ENCODE data around the gene TANC1.

- TF ChIP-seq CTCF (optimal IDR thresholded peaks at IDR 0.05 in 1 of 3, IDR thresholded peaks at IDR 0.05 in 1 of 3, conservative IDR thresholded peaks at IDR 0.05 in 1 of 3; ENCODE audit: extremely low read depth in 1 of 3, insufficient read depth in 2 of 3, low read length in 3 of 3) (no peak), EZH2 (IDR thresholded peaks at IDR 0.05; ENCODE audit: low read length) (no peak)
These were observed 86.5 kb downstream of the TANC1 start for GRCh38 chr2:159054985-159055384.
